Stimulated activated CD4-positive, alpha-beta T cell treated with anti-CD3 and anti-CD28 coated beads, Interleukin-1b, Interleukin-23, amount 100 ng/mL, for 24 hours (primary cell): ENCODE results near the gene CXCL12.

Experiments
- DNase-seq, 4 experiments: peaks; one replicate each; pipeline ENCODE4 v3.0.0-alpha.2; 2020; ENCODE audit warnings: low read depth in 4 of 4, low spot score in 1 of 4

The CXCL12 gene

GRCh38 chr10:44364566-44364965 lies 20.3 kb downstream of the CXCL12 start:
- no peak for DNase-seq

- DNase-seq, result no peak
Measured at GRCh38 chr10:44363716-44364115, 21.2 kb downstream of the CXCL12 start.

- no peak for DNase-seq
Measured at GRCh38 chr10:44362866-44363711, 21.8 kb downstream of the CXCL12 start.

GRCh38 chr10:44361109-44361508 lies 23.8 kb downstream of the CXCL12 start:
- DNase-seq, result no peak

GRCh38 chr10:44358080-44358771 lies 26.7 kb downstream of the CXCL12 start:
- DNase-seq, result no peak

GRCh38 chr10:44357023-44357540 lies 27.8 kb downstream of the CXCL12 start:
- no peak for DNase-seq

GRCh38 chr10:44356139-44357022 lies 28.5 kb downstream of the CXCL12 start:
- no peak for DNase-seq

- DNase-seq, result no peak
Measured at GRCh38 chr10:44355630-44356029, 29.3 kb downstream of the CXCL12 start.

- DNase-seq, result no peak
Measured at GRCh38 chr10:44354771-44355170, 30.1 kb downstream of the CXCL12 start.

GRCh38 chr10:44353721-44354120 lies 31.2 kb downstream of the CXCL12 start:
- DNase-seq, result no peak

GRCh38 chr10:44353128-44353390 lies 31.8 kb downstream of the CXCL12 start:
- no peak for DNase-seq

GRCh38 chr10:44352316-44353127 lies 32.4 kb downstream of the CXCL12 start:
- no peak for DNase-seq

GRCh38 chr10:44348496-44348895 lies 36.4 kb downstream of the CXCL12 start:
- DNase-seq, result no peak

- DNase-seq, result no peak
Measured at GRCh38 chr10:44347609-44348400, 37.1 kb downstream of the CXCL12 start.

- DNase-seq, result no peak
Measured at GRCh38 chr10:44344727-44345126, 40.2 kb downstream of the CXCL12 start.

GRCh38 chr10:44343843-44344242 lies 41.1 kb downstream of the CXCL12 start:
- no peak for DNase-seq

- DNase-seq, result no peak
Measured at GRCh38 chr10:44341886-44342285, 43.0 kb downstream of the CXCL12 start.

GRCh38 chr10:44340557-44340956 lies 44.3 kb downstream of the CXCL12 start:
- no peak for DNase-seq

- no peak for DNase-seq
Measured at GRCh38 chr10:44339218-44339617, 45.7 kb downstream of the CXCL12 start.

GRCh38 chr10:44337081-44337480 lies 47.8 kb downstream of the CXCL12 start:
- DNase-seq, result no peak
